Right hindlimb (tissue), 1 donor: Measurements from ENCODE around the gene SEPTIN3.

ENCODE experiments used
- DNase-seq: peaks from one replicate; pipeline ENCODE4 v3.0.0-alpha.2; 2018

SEPTIN3 gene

GRCh38 chr22:41976070-41976901 is 7.0 kb downstream of the SEPTIN3 start:
- DNase-seq = no peak

- no peak for DNase-seq
Observed at GRCh38 chr22:41976961-41977566, 7.8 kb downstream of the SEPTIN3 start.

- no peak for DNase-seq
Observed at GRCh38 chr22:41978732-41979131, 9.5 kb downstream of the SEPTIN3 start.

- no peak for DNase-seq
Observed at GRCh38 chr22:41979423-41980250, 10.4 kb downstream of the SEPTIN3 start.

GRCh38 chr22:41982865-41983264 is 13.6 kb downstream of the SEPTIN3 start:
- no peak for DNase-seq

GRCh38 chr22:41983513-41984405 is 14.5 kb downstream of the SEPTIN3 start:
- no peak for DNase-seq

- DNase-seq = no peak
Observed at GRCh38 chr22:41987276-41987675, 18.0 kb downstream of the SEPTIN3 start.

GRCh38 chr22:41989246-41989645 is 20.0 kb downstream of the SEPTIN3 start:
- no peak for DNase-seq

- DNase-seq = no peak
Observed at GRCh38 chr22:41991111-41991510, 21.9 kb downstream of the SEPTIN3 start.

- no peak for DNase-seq
Observed at GRCh38 chr22:41992496-41992895, 23.3 kb downstream of the SEPTIN3 start.

GRCh38 chr22:41995211-41995610 is 26.0 kb downstream of the SEPTIN3 start:
- no peak for DNase-seq

- no peak for DNase-seq
Observed at GRCh38 chr22:41996826-41997225, 27.6 kb downstream of the SEPTIN3 start.

- DNase-seq = peak; percentile 74
Observed at GRCh38 chr22:41998361-41999261, 29.4 kb downstream of the SEPTIN3 start, which contains the start of gene WBP2NL. TSS of gene WBP2NL (plus strand) at chr22:41998788. CDS start at chr22:41998819, 31 bp downstream.

- DNase-seq = no peak
Observed at GRCh38 chr22:42000466-42000865, 31.2 kb downstream of the SEPTIN3 start.

- DNase-seq = no peak
Observed at GRCh38 chr22:42001121-42001520, 31.9 kb downstream of the SEPTIN3 start.

- DNase-seq = no peak
Observed at GRCh38 chr22:42001706-42002105, 32.5 kb downstream of the SEPTIN3 start.

- no peak for DNase-seq
Observed at GRCh38 chr22:42007922-42008321, 38.7 kb downstream of the SEPTIN3 start.

GRCh38 chr22:42010778-42011177 is 41.5 kb downstream of the SEPTIN3 start:
- DNase-seq = no peak

- no peak for DNase-seq
Observed at GRCh38 chr22:42013385-42013784, 44.1 kb downstream of the SEPTIN3 start.

- DNase-seq = no peak
Observed at GRCh38 chr22:42016111-42016510, 46.9 kb downstream of the SEPTIN3 start.

GRCh38 chr22:42018224-42018623 is 49.0 kb downstream of the SEPTIN3 start:
- DNase-seq = no peak
